Camera-type eye (tissue), 1 donor: ENCODE data around the gene KAZALD1. TPM values are rescaled to one million over a fixed set of nuclear protein-coding genes. Genes with fewer than 3 reads are reported as not detected.

Source experiments
- total RNA-seq: library from RNA; depleted of rRNA; stranded (reverse); fragments of >200 nt; gene quantifications from one replicate; pipeline ENCODE4 v1.2.3, GENCODE V29; 2014

KAZALD1 gene
- total RNA-seq, result 24.5 TPM

GRCh38 chr10:101061624-101062231, at the start of gene KAZALD1:
Gene KAZALD1, plus strand, starts transcription at chr10:101061989. Its CDS starts 604 bp downstream, at chr10:101062593.

GRCh38 chr10:101031128-101031795, 30.5 kb upstream of the KAZALD1 start, which contains the start of the genes PDZD7 and SFXN3:
Gene PDZD7, minus strand, starts transcription at chr10:101031129. Its CDS starts 910 bp downstream, at chr10:101030219.
Gene SFXN3, plus strand, starts transcription at chr10:101031234. Its CDS starts 3,461 bp downstream, at chr10:101034695.

Other genes with a start within 250 kb of the KAZALD1 start
- 64.1 TPM for gene SLF2, start 149.0 kb upstream of the KAZALD1 start, total RNA-seq
- gene SEMA4G, start 92.5 kb upstream of the KAZALD1 start, total RNA-seq, result 6.6 TPM
- gene MRPL43, start 74.5 kb upstream of the KAZALD1 start, total RNA-seq, result 50.3 TPM
- 8.5 TPM for gene TWNK, start 74.4 kb upstream of the KAZALD1 start, total RNA-seq
- gene LZTS2, start 62.2 kb upstream of the KAZALD1 start, total RNA-seq, result 62.8 TPM
- 2.1 TPM for gene PDZD7, start 30.9 kb upstream of the KAZALD1 start, total RNA-seq
- gene SFXN3, start 30.8 kb upstream of the KAZALD1 start, total RNA-seq, result 82.1 TPM
- not detected for gene TLX1, start 69.3 kb downstream of the KAZALD1 start, total RNA-seq
- gene LBX1, start 167.5 kb downstream of the KAZALD1 start, total RNA-seq, result not detected